Suprapubic skin (tissue), 4 donors: ENCODE data around the gene RPLP2. TPM values are rescaled to one million over a fixed set of nuclear protein-coding genes. Genes with fewer than 3 reads are reported as not detected.

Experiments used
- DNase-seq, 2 donors: peaks; one replicate each; pipeline ENCODE4 v3.0.0-alpha.2; 2019; ENCODE audit warnings: low spot score in 2 of 2
- H3K27ac ChIP-seq: fragments of 200-600 bp; sonication (generic); one replicate; pipeline ENCODE4 v1.5.1; 2019
- H3K27me3 ChIP-seq: fragments of 200-600 bp; sonication (generic); one replicate; pipeline ENCODE4 v1.5.1; 2019
- H3K36me3 ChIP-seq: fragments of 200-600 bp; sonication (generic); one replicate; pipeline ENCODE4 v1.5.1; 2019
- H3K4me1 ChIP-seq: fragments of 200-600 bp; sonication (generic); one replicate; pipeline ENCODE4 v1.5.1; 2019
- H3K4me3 ChIP-seq: fragments of 200-600 bp; sonication (generic); one replicate; pipeline ENCODE4 v1.5.1; 2019; ENCODE audit warnings: mild to moderate bottlenecking
- H3K9me3 ChIP-seq: fragments of 200-600 bp; sonication (generic); one replicate; pipeline ENCODE4 v1.5.1; 2019
- CTCF ChIP-seq, 2 donors: fragments of 200-600 bp in 1 of 2; fragments of 450-650 bp in 1 of 2; sonication (generic) in 1 of 2; IDR thresholded peaks; one replicate each; pipeline ENCODE4 v1.5.1; 2016 to 2019; ENCODE audit warnings: antibody characterized with exemption in 2 of 2, mild to moderate bottlenecking in 1 of 2, moderate library complexity in 1 of 2
- EP300 ChIP-seq: sonication (generic); formaldehyde crosslinking; IDR thresholded peaks from one replicate; pipeline ENCODE4 v1.6.1; 2017; ENCODE audit warnings: antibody characterized with exemption
- POLR2A ChIP-seq, 2 donors: fragments of 450-650 bp; IDR thresholded peaks; one replicate each; pipeline ENCODE4 v1.6.1; 2017; ENCODE audit warnings: antibody characterized with exemption in 2 of 2, mild to moderate bottlenecking in 2 of 2, moderate library complexity in 2 of 2
- POLR2AphosphoS5 ChIP-seq, 3 donors: sonication (generic); formaldehyde crosslinking; IDR thresholded peaks; one replicate each; pipeline ENCODE4 v1.6.1; 2017; ENCODE audit warnings: antibody characterized with exemption in 3 of 3
- WGBS: methylation state at CpG from one replicate; pipeline ENCODE4 v1.1.5; 2018; 5-methylcytosine and 5-hydroxymethylcytosine counted together
- total RNA-seq, 4 donors: library from RNA; depleted of rRNA; stranded (reverse); fragments of >200 nt; gene quantifications; one replicate each; pipeline ENCODE4 v1.1.0, GENCODE V29; 2016

RPLP2 gene
- total RNA-seq, result 1,000 to 10,000 TPM in 2 of 4 donors, 100 to 1,000 TPM in 2; 692 to 1,129 (median 991) TPM

GRCh38 chr11:809287-810039 lies at the start of gene RPLP2:
Gene RPLP2 (plus strand): TSS chr11:809967. CDS start chr11:810235, 268 bp downstream.
- no peak for TF ChIP-seq EP300
- TF ChIP-seq POLR2A (IDR thresholded peaks at IDR 0.05), result peak; percentile 73 to 92
- peak; percentile 93 to 95 (median 94) for TF ChIP-seq POLR2AphosphoS5 (IDR thresholded peaks at IDR 0.05)
- H3K27ac ChIP-seq, result peak within 1 kb of the TSS; percentile 95
- DNase-seq, result peak; percentile 99 to 100
- H3K4me1 ChIP-seq, result peaks cover 49% of the 10 kb centered on the region
- H3K4me3 ChIP-seq, result peak within 1 kb of the TSS; percentile 98
- H3K27me3 ChIP-seq, result no peaks in the 10 kb centered on the region
- 0% methylated on average over 16 of the region's 81 CpGs for WGBS
- peaks cover 30% of the 10 kb centered on the region for H3K36me3 ChIP-seq
- no peaks in the 10 kb centered on the region for H3K9me3 ChIP-seq

GRCh38 chr11:760236-760635 lies 49.5 kb upstream of the RPLP2 start:
- Histone ChIP-seq H3K27ac (no peak overlapping the region), H3K4me1 (peaks cover 20% of the 10 kb centered on the region), H3K36me3 (peaks cover 88% of the 10 kb centered on the region), H3K4me3 (no peak overlapping the region), H3K9me3 (no peaks in the 10 kb centered on the region), H3K27me3 (no peaks in the 10 kb centered on the region)
- TF ChIP-seq EP300 (no peak), POLR2AphosphoS5 (IDR thresholded peaks at IDR 0.05) (no peak), CTCF (IDR thresholded peaks at IDR 0.05) (no peak), POLR2A (IDR thresholded peaks at IDR 0.05) (no peak)
- DNase-seq, result no peak

- no peak overlapping the region for H3K4me3 ChIP-seq
- H3K9me3 ChIP-seq, result no peaks in the 10 kb centered on the region
- TF ChIP-seq POLR2A (IDR thresholded peaks at IDR 0.05), result no peak
- TF ChIP-seq EP300, result no peak
- no peak for TF ChIP-seq CTCF (IDR thresholded peaks at IDR 0.05)
- TF ChIP-seq POLR2AphosphoS5 (IDR thresholded peaks at IDR 0.05), result no peak
- H3K4me1 ChIP-seq, result peaks cover 20% of the 10 kb centered on the region
- peaks cover 83% of the 10 kb centered on the region for H3K36me3 ChIP-seq
- H3K27me3 ChIP-seq, result no peaks in the 10 kb centered on the region
- WGBS, result 84% methylated on average over 8 of the region's 8 CpGs
- H3K27ac ChIP-seq, result no peak overlapping the region
- no peak for DNase-seq
Observed at GRCh38 chr11:761526-762108, 48.1 kb upstream of the RPLP2 start.

GRCh38 chr11:762421-763072 lies 47.2 kb upstream of the RPLP2 start:
- H3K4me3 ChIP-seq, result no peak overlapping the region
- no peaks in the 10 kb centered on the region for H3K27me3 ChIP-seq
- peak in 1 of 2 donors; percentile 66 for DNase-seq
- peak overlapping the region; percentile 69 for H3K27ac ChIP-seq
- H3K9me3 ChIP-seq, result no peaks in the 10 kb centered on the region
- peaks cover 20% of the 10 kb centered on the region for H3K4me1 ChIP-seq
- TF ChIP-seq CTCF (IDR thresholded peaks at IDR 0.05) (no peak), POLR2AphosphoS5 (IDR thresholded peaks at IDR 0.05) (no peak), POLR2A (IDR thresholded peaks at IDR 0.05) (no peak), EP300 (no peak)
- WGBS, result 23% methylated on average over 4 of the region's 10 CpGs
- peaks cover 83% of the 10 kb centered on the region for H3K36me3 ChIP-seq

- DNase-seq, result no peak
- no peaks in the 10 kb centered on the region for H3K27me3 ChIP-seq
- no peak overlapping the region for H3K4me3 ChIP-seq
- WGBS, result 56% methylated on average over 21 of the region's 24 CpGs
- peaks cover 79% of the 10 kb centered on the region for H3K36me3 ChIP-seq
- TF ChIP-seq POLR2A (IDR thresholded peaks at IDR 0.05) (no peak), CTCF (IDR thresholded peaks at IDR 0.05) (no peak), EP300 (no peak), POLR2AphosphoS5 (IDR thresholded peaks at IDR 0.05) (no peak)
- H3K4me1 ChIP-seq, result peaks cover 20% of the 10 kb centered on the region
- H3K27ac ChIP-seq, result peak overlapping the region; percentile 69
- H3K9me3 ChIP-seq, result no peaks in the 10 kb centered on the region
Observed at GRCh38 chr11:763073-763463, 46.7 kb upstream of the RPLP2 start.
